Left lung (tissue), 10 donors: ENCODE results near the gene SCUBE2. TPM values are rescaled to one million over a fixed set of nuclear protein-coding genes. Genes with fewer than 3 reads are reported as not detected.

Experiments used
- ATAC-seq: fragments of 200-7000 bp; cut with Tn5 transposase; one replicate; pipeline ENCODE4 v1.9.1; 2020; ENCODE audit warnings: moderate library complexity
- DNase-seq, 4 donors: peaks; one replicate each; pipeline ENCODE4 v3.0.0-alpha.2; 2013 to 2020
- H3K27ac ChIP-seq, 2 donors: fragments of 200-600 bp; sonication (generic) in 1 of 2; one replicate each; pipeline versions ENCODE4 v1.5.0 to v1.8.0; 2020 to 2021
- H3K27me3 ChIP-seq, 2 donors: fragments of 200-600 bp; sonication (generic) in 1 of 2; one replicate each; pipeline versions ENCODE4 v1.5.0 to v1.8.0; 2020 to 2021
- H3K36me3 ChIP-seq, 2 donors: fragments of 200-600 bp; sonication (generic) in 1 of 2; one replicate each; pipeline versions ENCODE4 v1.5.0 to v1.8.0; 2020 to 2021
- H3K4me1 ChIP-seq, 2 donors: fragments of 200-600 bp; one replicate each; pipeline ENCODE4 v1.8.0; 2021
- H3K4me3 ChIP-seq, 2 donors: fragments of 200-600 bp; sonication (generic) in 1 of 2; one replicate each; pipeline versions ENCODE4 v1.5.0 to v1.8.0; 2020 to 2021; ENCODE audit warnings: mild to moderate bottlenecking in 1 of 2
- H3K9me3 ChIP-seq, 2 donors: fragments of 200-600 bp; sonication (generic) in 1 of 2; one replicate each; pipeline versions ENCODE4 v1.5.0 to v1.8.0; 2020 to 2021
- CTCF ChIP-seq, 2 donors: fragments of 200-600 bp; sonication (generic) in 1 of 2; IDR thresholded peaks; one replicate each; pipeline versions ENCODE4 v1.5.0 to v1.8.0; 2021; ENCODE audit warnings: antibody characterized with exemption in 2 of 2
- intact Hi-C, 2 donors: fragments of 100-400 bp; cut with DNase I; formaldehyde crosslinking; loops; one replicate each; pipeline versions ENCODE4 v1.11.2 to v1.14.2; 2022
- polyA plus RNA-seq, 6 donors: library from polyadenylated mRNA; unstranded; fragments of 120-200 nt; gene quantifications; one replicate each; pipeline ENCODE4 v1.2.1, GENCODE V29; 2013; ENCODE audit not compliant: insufficient read length in 6 of 6
- total RNA-seq, 2 donors: library from RNA; stranded (reverse); fragmentation: NEBNext Ultra II Directional; extraction: Animal tissue kit (Norgen Biotek cat#: 25700); gene quantifications; one replicate each; pipeline ENCODE4 v1.2.1, GENCODE V29; 2021
- donor health status: DM: no; HTN: yes; CAD: no.
- donor health status: DM: no; HTN: no; CAD: no.

SCUBE2 gene
- total and polyA plus RNA-seq, 8 donors, result 2.7 to 55.9 (median 36.0) TPM

- Histone ChIP-seq H3K4me3 (no peak overlapping the region), H3K36me3 (no peaks in the 10 kb centered on the region), H3K9me3 (no peaks in the 10 kb centered on the region), H3K4me1 (no peaks in the 10 kb centered on the region), H3K27me3 (no peaks in the 10 kb centered on the region), H3K27ac (no peak overlapping the region)
- no peak for TF ChIP-seq CTCF (IDR thresholded peaks at IDR 0.05)
- no peak for DNase-seq
- intact Hi-C loops, result no loop called here
- ATAC-seq, result no peak
Observed at GRCh38 chr11:9053316-9054035, 37.9 kb downstream of the SCUBE2 start.

GRCh38 chr11:9052316-9052715, 39.1 kb downstream of the SCUBE2 start:
- Histone ChIP-seq H3K27me3 (no peaks in the 10 kb centered on the region), H3K4me3 (no peak overlapping the region), H3K27ac (no peak overlapping the region), H3K36me3 (no peaks in the 10 kb centered on the region), H3K4me1 (no peaks in the 10 kb centered on the region), H3K9me3 (no peaks in the 10 kb centered on the region)
- no peak for TF ChIP-seq CTCF (IDR thresholded peaks at IDR 0.05)
- intact Hi-C loops, result no loop called here
- ATAC-seq (no peak), DNase-seq (no peak)

GRCh38 chr11:9049959-9050358, 41.4 kb downstream of the SCUBE2 start:
- H3K36me3 ChIP-seq, result no peaks in the 10 kb centered on the region
- no peak for DNase-seq

GRCh38 chr11:9047964-9048523, 43.4 kb downstream of the SCUBE2 start:
- no peak overlapping the region for H3K4me3 ChIP-seq
- no peaks in the 10 kb centered on the region for H3K9me3 ChIP-seq
- H3K27me3 ChIP-seq, result no peaks in the 10 kb centered on the region
- TF ChIP-seq CTCF (IDR thresholded peaks at IDR 0.05), result no peak
- ATAC-seq (peak; percentile 73), DNase-seq (peak in 2 of 4 donors; percentile 91 to 93)
- H3K4me1 ChIP-seq, result no peaks in the 10 kb centered on the region
- H3K36me3 ChIP-seq, result no peaks in the 10 kb centered on the region
- no peak overlapping the region for H3K27ac ChIP-seq
- intact Hi-C loops, result no loop called here

More at GRCh38 chr11:9049959-9050358, 41.4 kb downstream of the SCUBE2 start:
- intact Hi-C loops, result no loop called here
- Histone ChIP-seq H3K27me3 (no peaks in the 10 kb centered on the region), H3K4me1 (no peaks in the 10 kb centered on the region), H3K4me3 (no peak overlapping the region), H3K27ac (no peak overlapping the region), H3K9me3 (no peaks in the 10 kb centered on the region)
- TF ChIP-seq CTCF (IDR thresholded peaks at IDR 0.05), result no peak
- ATAC-seq, result no peak

- Histone ChIP-seq H3K9me3 (no peaks in the 10 kb centered on the region), H3K27me3 (no peaks in the 10 kb centered on the region), H3K4me1 (no peaks in the 10 kb centered on the region), H3K36me3 (no peaks in the 10 kb centered on the region), H3K27ac (no peak overlapping the region), H3K4me3 (no peak overlapping the region)
- no peak for ATAC-seq
- intact Hi-C loops, result no loop called here
- TF ChIP-seq CTCF (IDR thresholded peaks at IDR 0.05), result no peak
- DNase-seq, result peak in 2 of 4 donors; percentile 57 to 74
Observed at GRCh38 chr11:9046481-9046880, 44.9 kb downstream of the SCUBE2 start.
